Suprapubic skin (tissue), 4 donors: ENCODE measurements around the gene NIPAL4. TPM values are rescaled to one million over a fixed set of nuclear protein-coding genes. Genes with fewer than 3 reads are reported as not detected.

Experiments used
- DNase-seq, 2 donors: peaks; one replicate each; pipeline ENCODE4 v3.0.0-alpha.2; 2019; ENCODE audit warnings: low spot score in 2 of 2
- H3K27ac ChIP-seq: fragments of 200-600 bp; sonication (generic); one replicate; pipeline ENCODE4 v1.5.1; 2019
- H3K27me3 ChIP-seq: fragments of 200-600 bp; sonication (generic); one replicate; pipeline ENCODE4 v1.5.1; 2019
- H3K36me3 ChIP-seq: fragments of 200-600 bp; sonication (generic); one replicate; pipeline ENCODE4 v1.5.1; 2019
- H3K4me1 ChIP-seq: fragments of 200-600 bp; sonication (generic); one replicate; pipeline ENCODE4 v1.5.1; 2019
- H3K4me3 ChIP-seq: fragments of 200-600 bp; sonication (generic); one replicate; pipeline ENCODE4 v1.5.1; 2019; ENCODE audit warnings: mild to moderate bottlenecking
- H3K9me3 ChIP-seq: fragments of 200-600 bp; sonication (generic); one replicate; pipeline ENCODE4 v1.5.1; 2019
- EP300 ChIP-seq: sonication (generic); formaldehyde crosslinking; IDR thresholded peaks from one replicate; pipeline ENCODE4 v1.6.1; 2017; ENCODE audit warnings: antibody characterized with exemption
- POLR2A ChIP-seq, 2 donors: fragments of 450-650 bp; IDR thresholded peaks; one replicate each; pipeline ENCODE4 v1.6.1; 2017; ENCODE audit warnings: antibody characterized with exemption in 2 of 2, mild to moderate bottlenecking in 2 of 2, moderate library complexity in 2 of 2
- POLR2AphosphoS5 ChIP-seq, 3 donors: sonication (generic); formaldehyde crosslinking; IDR thresholded peaks; one replicate each; pipeline ENCODE4 v1.6.1; 2017; ENCODE audit warnings: antibody characterized with exemption in 3 of 3
- WGBS: methylation state at CpG from one replicate; pipeline ENCODE4 v1.1.5; 2018; 5-methylcytosine and 5-hydroxymethylcytosine counted together
- total RNA-seq, 4 donors: library from RNA; depleted of rRNA; stranded (reverse); fragments of >200 nt; gene quantifications; one replicate each; pipeline ENCODE4 v1.1.0, GENCODE V29; 2016
- TF ChIP-seq, protein P1 (sequence below), 2 donors: fragments of 200-600 bp in 1 of 2; fragments of 450-650 bp in 1 of 2; sonication (generic) in 1 of 2; IDR thresholded peaks; one replicate each; pipeline ENCODE4 v1.5.1; 2016 to 2019; ENCODE audit warnings: antibody characterized with exemption in 2 of 2, mild to moderate bottlenecking in 1 of 2, moderate library complexity in 1 of 2

The NIPAL4 gene
- total RNA-seq, 4 donors from 2014 or later = 45.8 to 111 (median 86.6) TPM

- Histone ChIP-seq H3K9me3 (no peaks in the 10 kb centered on the region), H3K36me3 (peaks cover 11% of the 10 kb centered on the region), H3K27me3 (no peaks in the 10 kb centered on the region), H3K4me3 (no peak overlapping the region), H3K27ac (no peak overlapping the region), H3K4me1 (peaks cover 2% of the 10 kb centered on the region)
- no peak for DNase-seq
- 45% methylated on average over 1 of the region's 1 CpG for WGBS
- TF ChIP-seq, protein P1, sequence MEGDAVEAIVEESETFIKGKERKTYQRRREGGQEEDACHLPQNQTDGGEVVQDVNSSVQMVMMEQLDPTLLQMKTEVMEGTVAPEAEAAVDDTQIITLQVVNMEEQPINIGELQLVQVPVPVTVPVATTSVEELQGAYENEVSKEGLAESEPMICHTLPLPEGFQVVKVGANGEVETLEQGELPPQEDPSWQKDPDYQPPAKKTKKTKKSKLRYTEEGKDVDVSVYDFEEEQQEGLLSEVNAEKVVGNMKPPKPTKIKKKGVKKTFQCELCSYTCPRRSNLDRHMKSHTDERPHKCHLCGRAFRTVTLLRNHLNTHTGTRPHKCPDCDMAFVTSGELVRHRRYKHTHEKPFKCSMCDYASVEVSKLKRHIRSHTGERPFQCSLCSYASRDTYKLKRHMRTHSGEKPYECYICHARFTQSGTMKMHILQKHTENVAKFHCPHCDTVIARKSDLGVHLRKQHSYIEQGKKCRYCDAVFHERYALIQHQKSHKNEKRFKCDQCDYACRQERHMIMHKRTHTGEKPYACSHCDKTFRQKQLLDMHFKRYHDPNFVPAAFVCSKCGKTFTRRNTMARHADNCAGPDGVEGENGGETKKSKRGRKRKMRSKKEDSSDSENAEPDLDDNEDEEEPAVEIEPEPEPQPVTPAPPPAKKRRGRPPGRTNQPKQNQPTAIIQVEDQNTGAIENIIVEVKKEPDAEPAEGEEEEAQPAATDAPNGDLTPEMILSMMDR (IDR thresholded peaks at IDR 0.05) = no peak
- TF ChIP-seq POLR2A (IDR thresholded peaks at IDR 0.05) (no peak), EP300 (no peak), POLR2AphosphoS5 (IDR thresholded peaks at IDR 0.05) (no peak)
Measured at GRCh38 chr5:157470631-157471030, 10.6 kb downstream of the NIPAL4 start.

GRCh38 chr5:157471709-157472108 lies 11.7 kb downstream of the NIPAL4 start:
- Histone ChIP-seq H3K27ac (no peak overlapping the region), H3K36me3 (peaks cover 11% of the 10 kb centered on the region), H3K27me3 (no peaks in the 10 kb centered on the region), H3K4me1 (no peaks in the 10 kb centered on the region), H3K4me3 (no peak overlapping the region), H3K9me3 (no peaks in the 10 kb centered on the region)
- no peak for TF ChIP-seq POLR2AphosphoS5 (IDR thresholded peaks at IDR 0.05)
- TF ChIP-seq EP300 = no peak
- TF ChIP-seq, protein P1 (IDR thresholded peaks at IDR 0.05) = peak in 1 of 2 donors; percentile 36
- TF ChIP-seq POLR2A (IDR thresholded peaks at IDR 0.05) = no peak
- 100% methylated on average over 1 of the region's 1 CpG for WGBS
- DNase-seq = no peak

GRCh38 chr5:157473383-157474320 lies 13.6 kb downstream of the NIPAL4 start:
- Histone ChIP-seq H3K4me3 (no peak overlapping the region), H3K27me3 (no peaks in the 10 kb centered on the region), H3K36me3 (peaks cover 11% of the 10 kb centered on the region), H3K4me1 (no peaks in the 10 kb centered on the region), H3K27ac (no peak overlapping the region), H3K9me3 (no peaks in the 10 kb centered on the region)
- DNase-seq = no peak
- TF ChIP-seq POLR2AphosphoS5 (IDR thresholded peaks at IDR 0.05) (no peak), POLR2A (IDR thresholded peaks at IDR 0.05) (no peak), EP300 (no peak)
- TF ChIP-seq, protein P1 (IDR thresholded peaks at IDR 0.05) = no peak
- 82% methylated on average over 7 of the region's 7 CpGs for WGBS

DNA sequence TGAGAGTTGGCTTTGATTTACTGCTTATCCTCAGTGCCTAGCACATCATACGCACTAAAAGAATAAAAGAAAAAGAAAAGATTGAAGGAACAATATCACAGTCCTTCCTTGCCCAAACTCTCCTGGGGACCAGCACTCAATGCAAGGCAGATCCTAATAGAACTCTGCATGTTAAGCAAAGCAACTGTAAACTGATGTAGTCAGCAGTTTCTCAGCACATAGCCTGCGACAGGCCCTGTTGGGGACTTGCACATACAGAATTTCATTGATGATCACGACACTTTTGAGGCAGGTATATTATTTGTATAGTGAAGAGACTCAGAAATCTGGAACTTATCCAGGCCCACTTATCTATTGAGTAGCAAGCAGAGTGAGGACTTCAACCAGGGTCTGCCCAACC lies 15.4 kb downstream of the NIPAL4 start:
- Histone ChIP-seq H3K27me3 (no peaks in the 10 kb centered on the region), H3K4me3 (no peak overlapping the region), H3K4me1 (no peaks in the 10 kb centered on the region), H3K27ac (no peak overlapping the region), H3K36me3 (peaks cover 11% of the 10 kb centered on the region), H3K9me3 (no peaks in the 10 kb centered on the region)
- no peak for DNase-seq
- WGBS = 91% methylated on average over 3 of the region's 3 CpGs
- no peak for TF ChIP-seq EP300

- Histone ChIP-seq H3K4me3 (no peak overlapping the region), H3K9me3 (no peaks in the 10 kb centered on the region), H3K36me3 (peaks cover 11% of the 10 kb centered on the region), H3K4me1 (no peaks in the 10 kb centered on the region), H3K27me3 (no peaks in the 10 kb centered on the region), H3K27ac (no peak overlapping the region)
- no peak for TF ChIP-seq EP300
- TF ChIP-seq POLR2A (IDR thresholded peaks at IDR 0.05) = no peak
- TF ChIP-seq, protein P1 (IDR thresholded peaks at IDR 0.05) = peak; percentile 49 to 70
- TF ChIP-seq POLR2AphosphoS5 (IDR thresholded peaks at IDR 0.05) = no peak
- no peak for DNase-seq
- WGBS = 64% methylated on average over 7 of the region's 7 CpGs
Measured at GRCh38 chr5:157476702-157477408, 16.8 kb downstream of the NIPAL4 start.
